IPS-15b (cell line): ENCODE data around the gene GALR2.

ENCODE experiments used
- H3K27me3 ChIP-seq: one replicate; pipeline ENCODE4 v1.6.1; 2013; ENCODE audit warnings: low read length; ENCODE audit not compliant: control insufficient read depth, insufficient read depth
- H3K36me3 ChIP-seq: one replicate; pipeline ENCODE4 v1.6.1; 2013; ENCODE audit warnings: low read length; ENCODE audit not compliant: control insufficient read depth, insufficient read depth
- H3K4me1 ChIP-seq: one replicate; pipeline ENCODE4 v1.6.1; 2013; ENCODE audit warnings: mild to moderate bottlenecking, low read length; ENCODE audit not compliant: control insufficient read depth, insufficient read depth
- H3K4me3 ChIP-seq: one replicate; pipeline ENCODE4 v1.5.1; 2013; ENCODE audit warnings: low read depth, low read length
- H3K9ac ChIP-seq: one replicate; pipeline ENCODE4 v1.6.1; 2013; ENCODE audit warnings: low read depth, mild to moderate bottlenecking, low read length
- H3K9me3 ChIP-seq: one replicate; pipeline ENCODE4 v1.6.1; 2013; ENCODE audit warnings: mild to moderate bottlenecking, low read length; ENCODE audit not compliant: control insufficient read depth, insufficient read depth

Gene GALR2

DNA sequence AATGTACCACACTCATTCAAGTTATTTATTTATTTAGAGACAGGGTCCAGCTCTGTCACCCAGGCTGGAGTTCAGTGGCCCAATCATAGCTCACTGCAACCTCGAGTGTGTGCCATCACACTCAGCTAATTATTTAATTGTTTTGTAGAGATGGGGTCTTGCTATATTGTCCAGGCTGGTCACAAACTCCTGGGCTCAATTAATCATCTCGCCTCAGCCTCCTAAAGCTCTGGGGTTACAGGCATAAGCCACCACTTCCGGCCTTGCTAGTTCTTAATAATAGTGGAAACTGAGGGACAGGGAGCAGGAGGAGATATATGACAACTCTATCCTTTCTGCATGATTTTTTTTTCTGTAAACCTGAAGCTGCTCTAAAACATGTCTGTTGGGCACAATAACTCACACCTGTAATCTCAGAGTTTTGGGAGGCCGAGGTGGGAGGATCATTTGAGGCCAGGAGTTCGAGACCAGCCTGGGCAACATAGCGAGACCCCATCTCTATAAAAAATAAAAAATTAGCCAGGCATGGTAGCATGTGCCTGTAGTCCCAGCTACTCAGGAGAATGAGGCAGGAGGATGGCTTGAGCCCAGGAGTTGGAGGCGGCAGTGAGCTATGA is 40.7 kb downstream of the GALR2 start:
- H3K27me3 ChIP-seq = no peaks in the 10 kb centered on the region
- no peak overlapping the region for H3K4me3 ChIP-seq
- H3K9ac ChIP-seq = no peak overlapping the region
- H3K36me3 ChIP-seq = no peaks in the 10 kb centered on the region
- H3K9me3 ChIP-seq = no peaks in the 10 kb centered on the region
- peaks cover 3% of the 10 kb centered on the region for H3K4me1 ChIP-seq

DNA sequence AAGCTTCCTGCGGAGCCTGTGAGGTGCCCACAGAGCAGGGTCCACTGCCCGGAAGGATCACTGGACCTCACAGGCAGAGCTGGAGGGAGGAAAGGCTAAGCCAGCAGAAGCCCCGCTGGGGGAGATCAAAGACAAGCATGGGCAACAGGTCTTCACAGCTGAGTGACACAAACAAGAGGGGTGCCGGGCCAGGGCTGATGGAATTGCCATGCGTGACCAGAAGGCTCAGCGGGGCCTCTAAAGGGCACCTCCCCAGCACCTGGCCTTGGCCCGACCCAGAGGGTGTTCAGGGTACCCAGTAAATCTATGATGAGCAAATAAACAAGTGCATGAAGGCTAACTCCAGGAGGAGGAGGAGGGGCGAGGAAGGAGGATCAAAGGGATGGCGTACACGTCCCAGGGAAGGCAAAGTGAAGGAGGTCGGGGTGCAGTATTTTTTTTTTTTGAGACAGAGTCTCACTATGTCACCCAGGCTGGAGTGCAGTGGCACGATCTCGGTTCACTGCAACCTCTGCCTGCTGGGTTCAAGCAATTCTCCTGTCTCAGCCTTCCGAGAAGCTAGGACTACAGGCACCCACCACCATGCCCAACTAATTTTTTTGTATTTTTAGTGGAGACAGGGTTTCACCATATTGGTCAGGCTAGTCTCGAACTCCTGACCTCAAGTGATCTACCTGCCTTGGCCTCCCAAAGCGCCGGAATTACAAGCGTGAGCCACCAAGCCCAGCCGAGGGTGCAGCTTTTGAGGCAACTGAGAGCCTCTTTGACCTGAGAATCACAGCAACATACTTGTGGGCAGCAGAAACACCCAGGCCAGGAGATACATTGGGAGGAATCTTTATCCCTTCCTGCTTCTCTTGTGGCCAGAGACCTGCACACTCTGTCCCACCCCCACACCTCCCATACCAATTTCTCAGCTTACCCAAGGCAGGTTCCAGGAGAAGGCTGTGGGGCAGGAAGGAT is 45.1 kb downstream of the GALR2 start:
- Histone ChIP-seq H3K4me1 (peaks cover 7% of the 10 kb centered on the region), H3K27me3 (peaks cover 4% of the 10 kb centered on the region), H3K36me3 (no peaks in the 10 kb centered on the region), H3K4me3 (no peak overlapping the region), H3K9me3 (no peaks in the 10 kb centered on the region), H3K9ac (no peak overlapping the region)

DNA sequence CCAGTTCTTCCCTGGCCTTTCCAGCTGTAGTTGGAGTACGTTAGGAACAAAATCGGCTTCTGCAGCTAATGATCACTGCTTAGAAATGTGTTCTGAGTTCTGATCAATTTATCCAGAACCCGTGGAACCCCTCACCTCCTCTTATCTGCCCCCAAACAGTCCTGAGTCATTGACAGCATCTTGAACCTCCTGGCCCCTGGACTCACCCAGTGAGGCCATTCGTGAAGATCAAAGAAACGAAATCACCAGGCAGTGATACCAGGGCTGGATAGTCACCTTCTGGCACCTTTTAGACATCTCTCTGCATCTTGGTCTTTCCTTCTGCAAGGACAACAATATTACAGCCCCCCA is 46.1 kb downstream of the GALR2 start:
- no peaks in the 10 kb centered on the region for H3K36me3 ChIP-seq
- H3K27me3 ChIP-seq = peaks cover 4% of the 10 kb centered on the region
- H3K9me3 ChIP-seq = no peaks in the 10 kb centered on the region
- no peak overlapping the region for H3K9ac ChIP-seq
- H3K4me1 ChIP-seq = peaks cover 7% of the 10 kb centered on the region
- H3K4me3 ChIP-seq = no peak overlapping the region

DNA sequence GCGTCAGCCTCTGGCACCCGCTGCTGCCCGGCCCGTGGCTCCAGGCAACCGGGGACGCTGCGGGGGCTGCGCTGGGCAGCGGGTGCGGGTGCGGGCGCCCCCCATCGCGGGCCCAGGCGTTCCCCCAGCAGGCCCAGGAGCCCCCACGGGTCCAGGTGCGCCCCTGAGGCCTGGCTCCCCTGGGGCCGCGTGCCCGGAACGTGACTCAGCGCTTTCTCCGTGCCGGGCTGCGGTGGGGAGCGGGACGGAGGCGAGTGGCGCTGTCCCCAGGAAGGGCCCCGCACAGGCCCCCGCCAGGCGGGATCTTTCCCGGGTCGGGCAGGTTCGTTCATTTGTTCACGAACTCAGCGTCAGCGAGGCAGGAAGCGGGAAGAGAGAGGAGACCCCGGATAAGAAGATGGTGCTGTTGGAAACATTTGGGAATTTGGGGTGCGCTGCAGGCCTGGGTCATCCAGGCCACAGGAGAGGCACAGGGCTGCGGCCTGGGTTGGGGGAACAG is 47.4 kb downstream of the GALR2 start:
- H3K36me3 ChIP-seq = no peaks in the 10 kb centered on the region
- H3K27me3 ChIP-seq = peaks cover 4% of the 10 kb centered on the region
- H3K9ac ChIP-seq = no peak overlapping the region
- H3K4me3 ChIP-seq = peak overlapping the region; percentile 30
- peaks cover 7% of the 10 kb centered on the region for H3K4me1 ChIP-seq
- no peaks in the 10 kb centered on the region for H3K9me3 ChIP-seq

DNA sequence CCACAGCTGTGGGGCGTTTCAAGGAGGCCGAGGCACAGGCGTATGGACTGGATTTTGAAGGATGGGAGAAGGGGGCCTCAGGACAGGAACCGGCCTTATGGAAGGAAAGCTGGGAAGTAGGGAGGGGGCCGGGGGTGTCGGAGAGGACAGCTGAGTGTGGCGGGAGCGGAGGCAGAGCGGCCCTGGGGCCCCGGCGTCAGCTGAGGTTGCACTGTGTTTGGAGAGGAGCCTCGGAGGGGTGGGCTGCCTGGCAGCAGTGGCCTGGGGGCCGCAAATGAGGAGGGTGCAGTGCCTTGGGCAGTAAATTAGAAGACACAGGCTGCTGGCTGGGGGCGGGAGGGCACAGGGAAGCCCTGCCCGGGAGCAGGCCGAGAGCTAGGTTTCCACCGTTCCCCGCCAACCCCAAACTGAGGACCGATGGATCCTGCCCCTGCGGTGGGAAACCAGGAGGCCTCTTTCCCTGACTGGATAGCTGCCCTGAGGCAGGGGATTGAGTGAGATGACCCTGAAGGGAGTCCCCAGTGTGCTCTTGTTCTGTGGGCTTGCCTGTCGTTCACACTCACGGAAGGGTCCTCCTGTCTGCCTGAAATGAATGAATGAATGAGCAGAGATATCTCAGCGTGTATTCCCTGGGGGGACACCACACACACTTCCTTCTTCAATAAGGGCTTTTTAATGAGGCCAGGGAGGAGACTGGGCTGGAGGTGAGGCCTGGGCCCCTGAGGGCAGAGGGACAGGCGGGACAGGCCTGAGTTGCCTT is 48.0 kb downstream of the GALR2 start:
- no peaks in the 10 kb centered on the region for H3K36me3 ChIP-seq
- no peak overlapping the region for H3K4me3 ChIP-seq
- no peaks in the 10 kb centered on the region for H3K9me3 ChIP-seq
- peaks cover 7% of the 10 kb centered on the region for H3K4me1 ChIP-seq
- peaks cover 4% of the 10 kb centered on the region for H3K27me3 ChIP-seq
- H3K9ac ChIP-seq = no peak overlapping the region

DNA sequence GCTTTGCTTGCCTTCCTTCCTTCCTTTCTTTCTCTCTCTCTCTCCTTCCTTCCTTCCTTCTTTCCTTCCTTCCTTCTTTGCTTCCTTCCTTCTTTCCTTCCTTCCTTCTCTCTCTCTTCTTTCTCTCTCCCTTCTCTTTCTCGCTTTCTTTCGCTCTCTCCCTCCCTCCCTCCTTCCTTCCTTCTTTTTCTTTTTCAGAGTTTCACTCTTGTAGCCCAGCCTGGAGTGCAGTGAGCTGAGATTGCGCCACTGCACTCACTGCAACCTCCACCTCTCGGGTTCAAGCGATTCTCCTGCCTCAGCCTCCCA is 48.6 kb downstream of the GALR2 start:
- H3K9me3 ChIP-seq = no peaks in the 10 kb centered on the region

DNA sequence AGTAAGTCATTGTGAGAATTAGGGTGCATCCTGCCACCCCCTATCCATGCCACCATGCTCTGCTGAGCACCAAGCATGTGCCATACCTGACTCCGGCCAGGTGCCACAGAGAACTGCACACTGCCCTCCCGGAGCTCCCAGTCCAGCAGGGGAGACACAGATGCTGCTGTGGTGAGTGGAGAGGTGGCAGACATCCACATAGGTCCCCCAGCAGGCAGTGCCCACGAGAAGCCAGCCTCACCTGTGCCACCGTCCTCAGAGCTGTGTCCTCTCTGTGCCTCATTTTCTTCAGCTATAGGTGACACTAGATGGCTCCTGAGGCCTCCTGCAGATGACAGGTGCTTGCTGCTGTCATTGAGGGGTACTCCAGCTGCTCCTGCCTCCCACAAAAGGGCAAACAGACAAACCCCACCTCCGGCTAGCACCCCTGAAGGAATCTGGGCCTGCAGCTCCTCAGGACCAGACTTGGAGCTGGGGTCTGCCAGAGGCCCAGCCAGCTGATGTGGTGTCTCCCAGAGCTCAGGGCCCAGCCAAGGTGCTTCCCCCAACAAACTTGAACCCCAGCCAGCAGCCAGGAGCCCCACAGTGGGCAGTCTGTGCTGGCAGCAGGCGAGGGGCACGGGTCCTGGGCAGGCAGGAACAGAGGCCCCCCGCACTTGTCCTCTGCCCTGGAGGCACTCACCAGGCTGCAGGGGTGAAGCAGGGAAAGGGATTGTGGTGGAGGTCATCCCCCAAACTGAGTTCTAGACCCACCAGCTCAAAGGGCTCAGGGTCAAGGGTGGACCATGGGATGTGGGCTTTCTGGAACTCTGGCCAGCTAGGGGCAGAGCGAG is 49.4 kb downstream of the GALR2 start:
- Histone ChIP-seq H3K4me3 (no peak overlapping the region), H3K9me3 (no peaks in the 10 kb centered on the region), H3K9ac (no peak overlapping the region), H3K27me3 (peaks cover 4% of the 10 kb centered on the region), H3K36me3 (no peaks in the 10 kb centered on the region), H3K4me1 (peaks cover 7% of the 10 kb centered on the region)

More for the DNA sequence above, 48.6 kb downstream of the GALR2 start:
- Histone ChIP-seq H3K36me3 (no peaks in the 10 kb centered on the region), H3K4me1 (peaks cover 7% of the 10 kb centered on the region), H3K9ac (no peak overlapping the region), H3K4me3 (no peak overlapping the region), H3K27me3 (peaks cover 4% of the 10 kb centered on the region)

DNA sequence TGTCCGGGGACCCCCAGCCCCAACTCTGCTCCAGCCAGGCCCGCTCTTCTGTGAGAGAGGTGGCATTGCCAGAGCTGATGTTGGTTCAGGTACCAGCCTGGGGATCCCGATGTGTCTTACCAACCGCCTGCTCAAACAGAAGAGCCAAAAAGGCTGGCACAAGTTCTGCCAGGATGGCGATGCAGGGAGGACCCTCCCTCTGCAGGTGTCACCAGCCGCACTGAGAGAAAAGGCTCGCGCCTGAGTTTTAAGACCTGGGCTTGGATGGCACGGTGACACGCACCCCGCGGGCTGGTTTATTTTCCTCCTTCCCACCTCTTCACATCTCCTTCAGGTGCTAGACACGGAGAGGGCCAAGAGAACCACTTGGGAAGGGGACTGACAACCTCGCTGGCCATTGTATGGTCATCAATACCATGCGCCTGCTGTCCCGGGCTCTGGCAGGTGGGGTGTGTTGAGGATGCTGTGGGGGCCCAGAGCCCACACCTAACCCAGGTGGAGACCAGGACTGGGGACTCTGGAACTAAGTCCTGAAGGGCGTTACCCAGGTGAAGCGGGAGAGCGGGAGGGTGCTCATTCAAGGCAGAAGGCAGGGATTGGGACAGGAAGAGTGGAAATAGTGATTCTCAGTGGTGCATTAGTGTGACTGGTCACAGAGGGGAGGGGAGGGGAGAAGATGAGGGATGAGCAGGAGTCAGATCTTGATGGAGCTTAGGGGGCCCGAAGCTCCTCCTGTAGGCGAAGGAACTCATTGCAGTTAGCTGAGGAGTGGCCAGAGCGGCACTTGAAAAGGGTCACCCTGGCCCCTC is 50.2 kb downstream of the GALR2 start:
- H3K36me3 ChIP-seq = no peaks in the 10 kb centered on the region
- H3K27me3 ChIP-seq = peaks cover 4% of the 10 kb centered on the region
- H3K9ac ChIP-seq = no peak overlapping the region
- H3K9me3 ChIP-seq = no peaks in the 10 kb centered on the region
- peaks cover 7% of the 10 kb centered on the region for H3K4me1 ChIP-seq
- H3K4me3 ChIP-seq = no peak overlapping the region

DNA sequence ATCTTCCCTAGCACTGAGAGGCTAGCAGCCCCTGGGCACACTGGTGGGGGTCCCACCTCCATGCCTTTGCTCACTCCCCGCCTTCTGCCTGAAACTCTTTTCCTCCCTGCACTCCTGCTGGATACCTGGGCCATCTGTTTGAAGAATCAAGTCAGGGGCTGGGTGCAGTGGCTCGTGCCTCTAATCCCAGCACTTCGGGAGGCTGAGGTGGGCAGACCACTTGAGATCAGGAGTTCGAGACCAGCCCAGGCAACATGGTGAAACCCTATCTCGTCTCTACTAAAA is 50.8 kb downstream of the GALR2 start:
- no peaks in the 10 kb centered on the region for H3K36me3 ChIP-seq
- peaks cover 7% of the 10 kb centered on the region for H3K4me1 ChIP-seq
- H3K4me3 ChIP-seq = no peak overlapping the region
- H3K9ac ChIP-seq = no peak overlapping the region
- peaks cover 8% of the 10 kb centered on the region for H3K27me3 ChIP-seq
- H3K9me3 ChIP-seq = no peaks in the 10 kb centered on the region

DNA sequence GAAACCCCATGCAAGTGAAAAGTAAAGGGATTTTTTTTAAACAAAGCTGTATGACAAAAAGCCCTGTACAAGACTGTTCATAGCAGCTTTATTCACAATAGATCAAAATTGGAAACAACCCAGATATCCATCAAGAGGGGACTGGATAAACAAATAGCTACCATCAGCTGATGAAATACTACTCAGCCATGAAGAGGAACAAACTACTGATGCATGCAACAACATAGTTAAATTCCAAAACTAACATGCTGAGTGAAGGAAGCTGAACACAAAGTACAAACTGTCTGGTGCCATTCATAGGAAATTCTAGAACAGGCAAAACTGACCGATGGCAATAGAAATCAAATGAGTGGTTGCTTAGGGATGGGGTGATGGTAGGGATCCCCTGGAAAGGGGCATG is 51.3 kb downstream of the GALR2 start:
- Histone ChIP-seq H3K27me3 (peaks cover 13% of the 10 kb centered on the region), H3K4me1 (peaks cover 7% of the 10 kb centered on the region)

More for the DNA sequence above, 51.3 kb downstream of the GALR2 start:
- H3K4me3 ChIP-seq = no peak overlapping the region
- no peaks in the 10 kb centered on the region for H3K9me3 ChIP-seq
- no peaks in the 10 kb centered on the region for H3K36me3 ChIP-seq
- no peak overlapping the region for H3K9ac ChIP-seq
